ENCODE results near the gene LGSN. TPM values are rescaled to one million over a fixed set of nuclear protein-coding genes. Genes with fewer than 3 reads are reported as not detected.
"Not testable (repeated sequence)": the region's sequence is repeated elsewhere in the genome, so short reads cannot be mapped to it uniquely, and the experiment has no call there.

LGSN gene
- total RNA-seq, 1 donor from 2014 or later: not detected

- H3K9ac ChIP-seq (ENCODE audit: low read depth in 1 of 3, low read length in 3 of 3): no peak overlapping the region
- H3K36me3 ChIP-seq (ENCODE audit: control insufficient read depth in 3 of 3, insufficient read depth in 3 of 3, low read length in 3 of 3): no peaks in the 10 kb centered on the region
- no peaks in the 10 kb centered on the region for H3K27me3 ChIP-seq (ENCODE audit: control insufficient read depth in 3 of 3, insufficient read depth in 3 of 3, low read length in 3 of 3)
- no peaks in the 10 kb centered on the region for H3K9me3 ChIP-seq (ENCODE audit: control insufficient read depth in 3 of 3, low read length in 3 of 3)
- no peaks in the 10 kb centered on the region for H3K4me1 ChIP-seq (ENCODE audit: control insufficient read depth in 3 of 3, insufficient read depth in 3 of 3, low read length in 3 of 3)
- H3K4me3 ChIP-seq (ENCODE audit: low read length in 3 of 3): no peak overlapping the region
- H3K27ac ChIP-seq (ENCODE audit: low read depth, low read length): no peak overlapping the region
Observed at GRCh38 chr6:63249875-63250482, 69.8 kb downstream of the LGSN start.

GRCh38 chr6:63246581-63246980, 73.2 kb downstream of the LGSN start:
- Histone ChIP-seq H3K4me1 (ENCODE audit: control insufficient read depth in 3 of 3, insufficient read depth in 3 of 3, low read length in 3 of 3) (no peaks in the 10 kb centered on the region), H3K36me3 (ENCODE audit: control insufficient read depth in 3 of 3, insufficient read depth in 3 of 3, low read length in 3 of 3) (no peaks in the 10 kb centered on the region), H3K4me3 (ENCODE audit: low read length in 3 of 3) (no peak overlapping the region), H3K9me3 (ENCODE audit: control insufficient read depth in 3 of 3, low read length in 3 of 3) (no peaks in the 10 kb centered on the region), H3K9ac (ENCODE audit: low read depth in 1 of 3, low read length in 3 of 3) (no peak overlapping the region), H3K27ac (ENCODE audit: low read depth, low read length) (no peak overlapping the region), H3K27me3 (ENCODE audit: control insufficient read depth in 3 of 3, insufficient read depth in 3 of 3, low read length in 3 of 3) (no peaks in the 10 kb centered on the region)

GRCh38 chr6:63245909-63246308, 73.9 kb downstream of the LGSN start:
- no peak overlapping the region for H3K9ac ChIP-seq (ENCODE audit: low read depth in 1 of 3, low read length in 3 of 3)
- H3K4me1 ChIP-seq (ENCODE audit: control insufficient read depth in 3 of 3, insufficient read depth in 3 of 3, low read length in 3 of 3): no peaks in the 10 kb centered on the region
- no peaks in the 10 kb centered on the region for H3K9me3 ChIP-seq (ENCODE audit: control insufficient read depth in 3 of 3, low read length in 3 of 3)
- no peak overlapping the region for H3K4me3 ChIP-seq (ENCODE audit: low read length in 3 of 3)
- no peak overlapping the region for H3K27ac ChIP-seq (ENCODE audit: low read depth, low read length)
- H3K27me3 ChIP-seq (ENCODE audit: control insufficient read depth in 3 of 3, insufficient read depth in 3 of 3, low read length in 3 of 3): no peaks in the 10 kb centered on the region
- no peaks in the 10 kb centered on the region for H3K36me3 ChIP-seq (ENCODE audit: control insufficient read depth in 3 of 3, insufficient read depth in 3 of 3, low read length in 3 of 3)

- H3K4me1 ChIP-seq (ENCODE audit: control insufficient read depth in 3 of 3, insufficient read depth in 3 of 3, low read length in 3 of 3): no peaks in the 10 kb centered on the region
Observed at GRCh38 chr6:63245420-63245819, 74.4 kb downstream of the LGSN start.

GRCh38 chr6:63236398-63236817, 83.4 kb downstream of the LGSN start:
- Histone ChIP-seq H3K4me3 (ENCODE audit: low read length in 3 of 3) (no peak overlapping the region), H3K9me3 (ENCODE audit: control insufficient read depth in 3 of 3, low read length in 3 of 3) (no peaks in the 10 kb centered on the region), H3K27me3 (ENCODE audit: control insufficient read depth in 3 of 3, insufficient read depth in 3 of 3, low read length in 3 of 3) (no peaks in the 10 kb centered on the region), H3K4me1 (ENCODE audit: control insufficient read depth in 3 of 3, insufficient read depth in 3 of 3, low read length in 3 of 3) (no peaks in the 10 kb centered on the region), H3K27ac (ENCODE audit: low read depth, low read length) (no peak overlapping the region), H3K9ac (ENCODE audit: low read depth in 1 of 3, low read length in 3 of 3) (no peak overlapping the region), H3K36me3 (ENCODE audit: control insufficient read depth in 3 of 3, insufficient read depth in 3 of 3, low read length in 3 of 3) (no peaks in the 10 kb centered on the region)

More at GRCh38 chr6:63245420-63245819, 74.4 kb downstream of the LGSN start:
- no peaks in the 10 kb centered on the region for H3K27me3 ChIP-seq (ENCODE audit: control insufficient read depth in 3 of 3, insufficient read depth in 3 of 3, low read length in 3 of 3)
- no peak overlapping the region for H3K4me3 ChIP-seq (ENCODE audit: low read length in 3 of 3)
- H3K9me3 ChIP-seq (ENCODE audit: control insufficient read depth in 3 of 3, low read length in 3 of 3): no peaks in the 10 kb centered on the region
- H3K36me3 ChIP-seq (ENCODE audit: control insufficient read depth in 3 of 3, insufficient read depth in 3 of 3, low read length in 3 of 3): no peaks in the 10 kb centered on the region
- H3K9ac ChIP-seq (ENCODE audit: low read depth in 1 of 3, low read length in 3 of 3): no peak overlapping the region
- no peak overlapping the region for H3K27ac ChIP-seq (ENCODE audit: low read depth, low read length)

GRCh38 chr6:63230511-63230910, 89.3 kb downstream of the LGSN start:
- H3K9me3 ChIP-seq (ENCODE audit: control insufficient read depth in 3 of 3, low read length in 3 of 3); H3K4me3 ChIP-seq (ENCODE audit: low read length in 3 of 3); H3K27me3 ChIP-seq (ENCODE audit: control insufficient read depth in 3 of 3, insufficient read depth in 3 of 3, low read length in 3 of 3); H3K4me1 ChIP-seq (ENCODE audit: control insufficient read depth in 3 of 3, insufficient read depth in 3 of 3, low read length in 3 of 3); H3K36me3 ChIP-seq (ENCODE audit: control insufficient read depth in 3 of 3, insufficient read depth in 3 of 3, low read length in 3 of 3); H3K27ac ChIP-seq (ENCODE audit: low read depth, low read length); H3K9ac ChIP-seq (ENCODE audit: low read depth in 1 of 3, low read length in 3 of 3): not testable (repeated sequence)

GRCh38 chr6:63230027-63230426, 89.8 kb downstream of the LGSN start:
- H3K27me3 ChIP-seq (ENCODE audit: control insufficient read depth in 3 of 3, insufficient read depth in 3 of 3, low read length in 3 of 3); H3K36me3 ChIP-seq (ENCODE audit: control insufficient read depth in 3 of 3, insufficient read depth in 3 of 3, low read length in 3 of 3); H3K9ac ChIP-seq (ENCODE audit: low read depth in 1 of 3, low read length in 3 of 3); H3K27ac ChIP-seq (ENCODE audit: low read depth, low read length); H3K9me3 ChIP-seq (ENCODE audit: control insufficient read depth in 3 of 3, low read length in 3 of 3); H3K4me3 ChIP-seq (ENCODE audit: low read length in 3 of 3); H3K4me1 ChIP-seq (ENCODE audit: control insufficient read depth in 3 of 3, insufficient read depth in 3 of 3, low read length in 3 of 3): not testable (repeated sequence)

GRCh38 chr6:63227928-63228894, 91.6 kb downstream of the LGSN start:
- H3K4me1 ChIP-seq (ENCODE audit: control insufficient read depth in 3 of 3, insufficient read depth in 3 of 3, low read length in 3 of 3); H3K4me3 ChIP-seq (ENCODE audit: low read length in 3 of 3); H3K27me3 ChIP-seq (ENCODE audit: control insufficient read depth in 3 of 3, insufficient read depth in 3 of 3, low read length in 3 of 3); H3K36me3 ChIP-seq (ENCODE audit: control insufficient read depth in 3 of 3, insufficient read depth in 3 of 3, low read length in 3 of 3); H3K27ac ChIP-seq (ENCODE audit: low read depth, low read length); H3K9ac ChIP-seq (ENCODE audit: low read depth in 1 of 3, low read length in 3 of 3); H3K9me3 ChIP-seq (ENCODE audit: control insufficient read depth in 3 of 3, low read length in 3 of 3): not testable (repeated sequence)

- not testable (repeated sequence) for H3K36me3 ChIP-seq (ENCODE audit: control insufficient read depth in 3 of 3, insufficient read depth in 3 of 3, low read length in 3 of 3); H3K4me1 ChIP-seq (ENCODE audit: control insufficient read depth in 3 of 3, insufficient read depth in 3 of 3, low read length in 3 of 3); H3K27me3 ChIP-seq (ENCODE audit: control insufficient read depth in 3 of 3, insufficient read depth in 3 of 3, low read length in 3 of 3); H3K9me3 ChIP-seq (ENCODE audit: control insufficient read depth in 3 of 3, low read length in 3 of 3); H3K27ac ChIP-seq (ENCODE audit: low read depth, low read length); H3K4me3 ChIP-seq (ENCODE audit: low read length in 3 of 3); H3K9ac ChIP-seq (ENCODE audit: low read depth in 1 of 3, low read length in 3 of 3)
Observed at GRCh38 chr6:63225987-63226386, 93.8 kb downstream of the LGSN start.
